Stomach (tissue), 9 donors: ENCODE measurements around the gene GNRHR. TPM values are rescaled to one million over a fixed set of nuclear protein-coding genes. Genes with fewer than 3 reads are reported as not detected.

ENCODE experiments used
- DNase-seq, 2 donors: peaks; one replicate each; pipeline versions ENCODE4 v3.0.0 to v3.0.0-alpha.2; 2013 to 2019
- H3K27ac ChIP-seq, 5 donors: fragments of 200-600 bp in 4 of 5; sonication (generic) in 4 of 5; one replicate each; pipeline ENCODE4 v1.5.1; 2013 to 2019; ENCODE audit warnings: mild to moderate bottlenecking in 1 of 5, moderate library complexity in 1 of 5
- H3K27me3 ChIP-seq, 3 donors: fragments of 200-600 bp; sonication (generic); one replicate each; pipeline ENCODE4 v1.5.1; 2017 to 2019; ENCODE audit warnings: mixed run types in 1 of 3
- H3K36me3 ChIP-seq, 4 donors: fragments of 200-600 bp; sonication (generic); 1 replicate in 3 of 4; 2 replicates in 1 of 4; pipeline ENCODE4 v1.5.1; 2016 to 2019
- H3K4me1 ChIP-seq, 4 donors: fragments of 200-600 bp; sonication (generic); one replicate each; pipeline ENCODE4 v1.5.1; 2016 to 2019
- H3K4me3 ChIP-seq, 4 donors: fragments of 200-600 bp; sonication (generic) in 3 of 4; one replicate each; pipeline ENCODE4 v1.5.1; 2016 to 2019; ENCODE audit warnings: mild to moderate bottlenecking in 1 of 4
- H3K9me3 ChIP-seq, 4 donors: fragments of 200-600 bp; sonication (generic); one replicate each; pipeline ENCODE4 v1.5.1; 2016 to 2019
- CTCF ChIP-seq, 7 experiments: fragments of 450-650 bp in 4 of 7; fragments of 200-600 bp in 3 of 7; sonication (generic) in 3 of 7; IDR thresholded peaks; one replicate each; pipeline ENCODE4 v1.5.1; 2016 to 2019; ENCODE audit warnings: antibody characterized with exemption in 7 of 7, control low read depth in 2 of 7, mild to moderate bottlenecking in 1 of 7
- EP300 ChIP-seq: sonication (generic); formaldehyde crosslinking; IDR thresholded peaks from one replicate; pipeline ENCODE4 v1.6.1; 2017; ENCODE audit warnings: antibody characterized with exemption
- POLR2A ChIP-seq, 4 donors: fragments of 450-650 bp; IDR thresholded peaks; one replicate each; pipeline ENCODE4 v1.6.1; 2016; ENCODE audit warnings: antibody characterized with exemption in 4 of 4, control low read depth in 2 of 4, mild to moderate bottlenecking in 1 of 4, moderate library complexity in 1 of 4
- POLR2AphosphoS5 ChIP-seq, 3 donors: sonication (generic); formaldehyde crosslinking; IDR thresholded peaks; one replicate each; pipeline ENCODE4 v1.6.1; 2016; ENCODE audit warnings: antibody characterized with exemption in 3 of 3
- WGBS, 5 donors: extraction: QIAGEN DNeasy Blood & Tissue Kit in 3 of 5; methylation state at CpG; one replicate each; pipeline versions ENCODE4 v1.1.5 to v1.1.7; 2013 to 2018; 5-methylcytosine and 5-hydroxymethylcytosine counted together
- intact Hi-C: fragments of 100-400 bp; cut with DNase I; formaldehyde crosslinking; loops from one replicate; pipeline ENCODE4 v1.15.1; 2023; ENCODE audit warnings: low total_unique reads
- polyA plus RNA-seq, 3 donors: library from polyadenylated mRNA; stranded (reverse); fragments of 200-250 nt; gene quantifications; one replicate each; pipeline ENCODE4 v1.2.3, GENCODE V29; 2013
- total RNA-seq, 5 donors: library from RNA; depleted of rRNA; stranded (reverse); fragments of >200 nt; gene quantifications; one replicate each; pipeline versions ENCODE4 v1.1.0 to v1.2.3, GENCODE V29; 2014 to 2016
- donor health status: healthy with polysubstance abuse.
- donor health status: Bipolar disorder and iron deficiency.
- donor health status: healthy.

GNRHR gene
- total and polyA plus RNA-seq, 8 donors = not detected

GRCh38 chr4:67785528-67785927 is 31.3 kb upstream of the GNRHR start:
- no peaks in the 10 kb centered on the region for H3K4me1 ChIP-seq
- no peak overlapping the region for H3K4me3 ChIP-seq
- intact Hi-C loops = no loop called here
- TF ChIP-seq CTCF (IDR thresholded peaks at IDR 0.05) (no peak), POLR2A (IDR thresholded peaks at IDR 0.05) (no peak), EP300 (no peak), POLR2AphosphoS5 (IDR thresholded peaks at IDR 0.05) (no peak)
- no peaks in the 10 kb centered on the region for H3K36me3 ChIP-seq
- no peak for DNase-seq
- 71 to 83% (median 81%) methylated on average over 2 of the region's 2 CpGs for WGBS, 5 donors
- H3K9me3 ChIP-seq = no peaks in the 10 kb centered on the region
- no peak overlapping the region for H3K27ac ChIP-seq
- no peaks in the 10 kb centered on the region for H3K27me3 ChIP-seq

- H3K27ac ChIP-seq = no peak overlapping the region
- no peaks in the 10 kb centered on the region for H3K27me3 ChIP-seq
- H3K4me1 ChIP-seq = no peaks in the 10 kb centered on the region
- WGBS, 5 donors = 53 to 78% (median 68%) methylated on average over 2 of the region's 2 CpGs
- no peaks in the 10 kb centered on the region for H3K9me3 ChIP-seq
- no peaks in the 10 kb centered on the region for H3K36me3 ChIP-seq
- intact Hi-C loops = no loop called here
- no peak for DNase-seq
- H3K4me3 ChIP-seq = no peak overlapping the region
- TF ChIP-seq POLR2A (IDR thresholded peaks at IDR 0.05) (no peak), CTCF (IDR thresholded peaks at IDR 0.05) (no peak), POLR2AphosphoS5 (IDR thresholded peaks at IDR 0.05) (no peak), EP300 (no peak)
These were observed 25.4 kb upstream of the GNRHR start for GRCh38 chr4:67779631-67780030.

GRCh38 chr4:67776746-67777145 is 22.6 kb upstream of the GNRHR start:
- 17 to 89% (median 44%) methylated on average over 1 of the region's 1 CpG for WGBS, 5 donors
- Histone ChIP-seq H3K4me1 (no peaks in the 10 kb centered on the region), H3K36me3 (no peaks in the 10 kb centered on the region), H3K9me3 (no peaks in the 10 kb centered on the region), H3K4me3 (no peak overlapping the region), H3K27ac (no peak overlapping the region), H3K27me3 (no peaks in the 10 kb centered on the region)
- intact Hi-C loops = no loop called here
- DNase-seq = no peak
- TF ChIP-seq POLR2AphosphoS5 (IDR thresholded peaks at IDR 0.05) (no peak), POLR2A (IDR thresholded peaks at IDR 0.05) (no peak), CTCF (IDR thresholded peaks at IDR 0.05) (no peak), EP300 (no peak)

- H3K9me3 ChIP-seq = no peaks in the 10 kb centered on the region
- H3K27me3 ChIP-seq = no peaks in the 10 kb centered on the region
- intact Hi-C loops = no loop called here
- no peak for TF ChIP-seq POLR2A (IDR thresholded peaks at IDR 0.05)
- no peak for TF ChIP-seq CTCF (IDR thresholded peaks at IDR 0.05)
- no peak for TF ChIP-seq POLR2AphosphoS5 (IDR thresholded peaks at IDR 0.05)
- TF ChIP-seq EP300 = no peak
- H3K27ac ChIP-seq = no peak overlapping the region
- WGBS, 5 donors = 54 to 70% (median 64%) methylated on average over 3 of the region's 3 CpGs
- H3K4me3 ChIP-seq = no peak overlapping the region
- no peak for DNase-seq
- H3K4me1 ChIP-seq = no peaks in the 10 kb centered on the region
- no peaks in the 10 kb centered on the region for H3K36me3 ChIP-seq
These were observed 16.2 kb upstream of the GNRHR start for GRCh38 chr4:67770422-67770821.
